HUES64 (cell line): Measurements from ENCODE around the gene EDC3.
A peak's percentile ranks its signal among the peaks of the same experiment; 100 is the strongest.

Experiments used
- H3K27ac ChIP-seq: 2 replicates; pipeline ENCODE4 v1.7.0; 2013; ENCODE audit warnings: low read depth, low read length, inconsistent platforms
- H3K27me3 ChIP-seq: 2 replicates; pipeline ENCODE4 v1.6.1; 2013; ENCODE audit warnings: mild to moderate bottlenecking, low read length; ENCODE audit not compliant: insufficient read depth
- H3K36me3 ChIP-seq: 2 replicates; pipeline ENCODE4 v1.6.1; 2013; ENCODE audit warnings: mild to moderate bottlenecking, low read length; ENCODE audit not compliant: insufficient read depth
- H3K4me1 ChIP-seq: 2 replicates; pipeline ENCODE4 v1.6.1; 2013; ENCODE audit warnings: mild to moderate bottlenecking, low read length, moderate library complexity; ENCODE audit not compliant: insufficient read depth
- H3K4me3 ChIP-seq: 2 replicates; pipeline ENCODE4 v1.5.1; 2013; ENCODE audit warnings: mild to moderate bottlenecking, low read length, moderate library complexity
- H3K9ac ChIP-seq: 2 replicates; pipeline ENCODE4 v1.6.1; 2013; ENCODE audit warnings: mild to moderate bottlenecking, low read depth, low read length
- H3K9me3 ChIP-seq: 2 replicates; pipeline ENCODE4 v1.6.1; 2013; ENCODE audit warnings: low read depth, low read length; ENCODE audit not compliant: insufficient read depth
- whole genome bisulfite sequencing: fragments of 150-250, 120-280 bp; methylation state at CpG from one replicate; pipeline ENCODE4 v1.1.7; 2013; ENCODE audit warnings: missing lambda C conversion rate; 5-methylcytosine and 5-hydroxymethylcytosine counted together

EDC3 gene

GRCh38 chr15:74709011-74709410 lies 13.2 kb upstream of the EDC3 start:
- Histone ChIP-seq H3K27ac (no peak overlapping the region), H3K9me3 (no peaks in the 10 kb centered on the region), H3K27me3 (peaks cover 23% of the 10 kb centered on the region), H3K4me1 (no peaks in the 10 kb centered on the region), H3K9ac (no peak overlapping the region), H3K4me3 (no peak overlapping the region), H3K36me3 (no peaks in the 10 kb centered on the region)
- 80% methylated on average over 1 of the region's 1 CpG for WGBS

GRCh38 chr15:74696808-74697207 lies 984 bp upstream of the EDC3 start:
- Histone ChIP-seq H3K9ac (no peak overlapping the region), H3K27me3 (peaks cover 8% of the 10 kb centered on the region; the same call in 1 of the 2 replicates), H3K9me3 (no peaks in the 10 kb centered on the region), H3K27ac (no peak overlapping the region), H3K4me1 (peaks cover 6% of the 10 kb centered on the region; the same call in 1 of the 2 replicates), H3K4me3 (peak overlapping the region; percentile 76), H3K36me3 (no peaks in the 10 kb centered on the region)
- WGBS = 73% methylated on average over 1 of the region's 2 CpGs

GRCh38 chr15:74696398-74696729 lies 540 bp upstream of the EDC3 start:
- H3K36me3 ChIP-seq = no peaks in the 10 kb centered on the region
- H3K4me1 ChIP-seq = peaks cover 6% of the 10 kb centered on the region; the same call in 1 of the 2 replicates
- peak overlapping the region; percentile 43; the same call in 1 of the 2 replicates for H3K27ac ChIP-seq
- peak overlapping the region; percentile 81 for H3K9ac ChIP-seq
- peaks cover 4% of the 10 kb centered on the region; the same call in 1 of the 2 replicates for H3K27me3 ChIP-seq
- WGBS = 10% methylated on average over 10 of the region's 10 CpGs
- no peaks in the 10 kb centered on the region for H3K9me3 ChIP-seq
- H3K4me3 ChIP-seq = peak overlapping the region; percentile 76

- Histone ChIP-seq H3K4me1 (peaks cover 6% of the 10 kb centered on the region; the same call in 1 of the 2 replicates), H3K9me3 (no peaks in the 10 kb centered on the region), H3K36me3 (no peaks in the 10 kb centered on the region), H3K4me3 (no peak overlapping the region), H3K27ac (no peak overlapping the region), H3K27me3 (no peaks in the 10 kb centered on the region; the same call in 1 of the 2 replicates), H3K9ac (no peak overlapping the region)
- WGBS = 95% methylated on average over 1 of the region's 1 CpG
Measured at GRCh38 chr15:74692327-74692726, 3.5 kb downstream of the EDC3 start.

GRCh38 chr15:74683758-74684157 lies 12.1 kb downstream of the EDC3 start:
- H3K27ac ChIP-seq = no peak overlapping the region
- no peaks in the 10 kb centered on the region for H3K27me3 ChIP-seq
- H3K4me1 ChIP-seq = no peaks in the 10 kb centered on the region
- H3K36me3 ChIP-seq = peaks cover 12% of the 10 kb centered on the region; the same call in 1 of the 2 replicates
- WGBS = 100% methylated on average over 1 of the region's 1 CpG
- no peak overlapping the region for H3K9ac ChIP-seq
- H3K9me3 ChIP-seq = peaks cover 9% of the 10 kb centered on the region; the same call in 1 of the 2 replicates
- H3K4me3 ChIP-seq = no peak overlapping the region

GRCh38 chr15:74682954-74683353 lies 12.9 kb downstream of the EDC3 start:
- peaks cover 9% of the 10 kb centered on the region; the same call in 1 of the 2 replicates for H3K9me3 ChIP-seq
- H3K27me3 ChIP-seq = no peaks in the 10 kb centered on the region
- no peaks in the 10 kb centered on the region for H3K4me1 ChIP-seq
- WGBS = 89% methylated on average over 3 of the region's 3 CpGs
- no peak overlapping the region for H3K27ac ChIP-seq
- no peak overlapping the region for H3K4me3 ChIP-seq
- peaks cover 12% of the 10 kb centered on the region; the same call in 1 of the 2 replicates for H3K36me3 ChIP-seq
- no peak overlapping the region for H3K9ac ChIP-seq

GRCh38 chr15:74680456-74680855 lies 15.4 kb downstream of the EDC3 start:
- Histone ChIP-seq H3K9me3 (peaks cover 9% of the 10 kb centered on the region; the same call in 1 of the 2 replicates), H3K4me1 (no peaks in the 10 kb centered on the region), H3K9ac (no peak overlapping the region), H3K27me3 (no peaks in the 10 kb centered on the region), H3K36me3 (peaks cover 9% of the 10 kb centered on the region; the same call in 1 of the 2 replicates), H3K27ac (no peak overlapping the region), H3K4me3 (no peak overlapping the region)
- WGBS = 100% methylated on average over 1 of the region's 2 CpGs

GRCh38 chr15:74676801-74677200 lies 19.0 kb downstream of the EDC3 start:
- peaks cover 27% of the 10 kb centered on the region for H3K36me3 ChIP-seq
- no peaks in the 10 kb centered on the region for H3K4me1 ChIP-seq
- H3K9me3 ChIP-seq = no peaks in the 10 kb centered on the region
- H3K9ac ChIP-seq = no peak overlapping the region
- no peak overlapping the region for H3K27ac ChIP-seq
- H3K4me3 ChIP-seq = no peak overlapping the region
- H3K27me3 ChIP-seq = no peaks in the 10 kb centered on the region
- 93% methylated on average over 4 of the region's 7 CpGs for WGBS

GRCh38 chr15:74674161-74674560 lies 21.7 kb downstream of the EDC3 start:
- no peaks in the 10 kb centered on the region for H3K27me3 ChIP-seq
- peaks cover 50% of the 10 kb centered on the region for H3K36me3 ChIP-seq
- H3K4me1 ChIP-seq = no peaks in the 10 kb centered on the region
- no peaks in the 10 kb centered on the region for H3K9me3 ChIP-seq
- no peak overlapping the region for H3K9ac ChIP-seq
- H3K27ac ChIP-seq = no peak overlapping the region
- WGBS = 97% methylated on average over 3 of the region's 3 CpGs
- no peak overlapping the region for H3K4me3 ChIP-seq

GRCh38 chr15:74669627-74670026 lies 26.2 kb downstream of the EDC3 start:
- Histone ChIP-seq H3K9ac (no peak overlapping the region), H3K36me3 (peaks cover 59% of the 10 kb centered on the region), H3K4me1 (no peaks in the 10 kb centered on the region), H3K27ac (no peak overlapping the region), H3K9me3 (no peaks in the 10 kb centered on the region), H3K4me3 (no peak overlapping the region), H3K27me3 (no peaks in the 10 kb centered on the region)
- WGBS = 91% methylated on average over 2 of the region's 4 CpGs

GRCh38 chr15:74667975-74668374 lies 27.8 kb downstream of the EDC3 start:
- Histone ChIP-seq H3K4me1 (no peaks in the 10 kb centered on the region), H3K27me3 (no peaks in the 10 kb centered on the region), H3K9ac (no peak overlapping the region), H3K9me3 (no peaks in the 10 kb centered on the region), H3K27ac (no peak overlapping the region), H3K4me3 (no peak overlapping the region), H3K36me3 (peaks cover 45% of the 10 kb centered on the region)
- WGBS = 78% methylated on average over 1 of the region's 1 CpG

- Histone ChIP-seq H3K27ac (no peak overlapping the region), H3K4me3 (no peak overlapping the region), H3K4me1 (no peaks in the 10 kb centered on the region), H3K9ac (no peak overlapping the region), H3K27me3 (no peaks in the 10 kb centered on the region), H3K36me3 (peaks cover 18% of the 10 kb centered on the region), H3K9me3 (no peaks in the 10 kb centered on the region)
- 92% methylated on average over 2 of the region's 2 CpGs for WGBS
Measured at GRCh38 chr15:74664670-74665069, 31.2 kb downstream of the EDC3 start.
